HL-60 (cell line): Measurements from ENCODE around the gene LIPG.
"Not testable (repeated sequence)": the region's sequence is repeated elsewhere in the genome, so short reads cannot be mapped to it uniquely, and the experiment has no call there.

Experiments
- DNase-seq, 2 experiments: peaks; one replicate each; pipeline ENCODE4 v3.0.0-alpha.2; 2010 to 2020; ENCODE audit warnings: low read depth in 1 of 2, low spot score in 1 of 2
- H3K27ac ChIP-seq: fragments of 250-450 bp; sonication (Bioruptor Pico); replicated peaks from 2 replicates; pipeline ENCODE4 v1.5.1; 2020; ENCODE audit warnings: mild to moderate bottlenecking, moderate library complexity
- H3K27me3 ChIP-seq: fragments of 250-450 bp; sonication (Bioruptor Pico); 2 replicates; pipeline ENCODE4 v1.5.1; 2021; ENCODE audit warnings: mild to moderate bottlenecking, moderate library complexity; ENCODE audit not compliant: insufficient read depth, poor library complexity, severe bottlenecking
- H3K4me3 ChIP-seq: replicated peaks from 2 replicates; pipeline ENCODE4 v1.5.1; 2011; ENCODE audit warnings: mild to moderate bottlenecking, control low read depth, low read length; ENCODE audit not compliant: insufficient read depth
- GABPA ChIP-seq: IDR thresholded peaks from 2 replicates; pipeline ENCODE4 v1.6.1; 2012; ENCODE audit warnings: low read depth
- POLR2AphosphoS5 ChIP-seq: IDR thresholded peaks from 2 replicates; pipeline ENCODE4 v1.6.1; 2012; ENCODE audit warnings: low read depth
- SPI1 ChIP-seq: IDR thresholded peaks from 2 replicates; pipeline ENCODE4 v1.6.1; 2012; ENCODE audit warnings: low read depth, mild to moderate bottlenecking, borderline replicate concordance
- TF ChIP-seq, protein P1 (sequence below): IDR thresholded peaks from 2 replicates; pipeline ENCODE4 v1.6.1; 2012; ENCODE audit warnings: low read depth; ENCODE audit not compliant: insufficient replicate concordance
- TF ChIP-seq, protein P2 (sequence below): IDR thresholded peaks from one replicate; pipeline ENCODE4 v1.5.1; 2011; ENCODE audit warnings: low read length, control low read depth, inconsistent platforms; ENCODE audit not compliant: insufficient read depth

The LIPG gene

GRCh38 chr18:49570836-49571235 lies 9.0 kb downstream of the LIPG start:
- Histone ChIP-seq H3K4me3 (no peak overlapping the region), H3K27ac (no peak overlapping the region), H3K27me3 (peaks cover 11% of the 10 kb centered on the region)
- TF ChIP-seq GABPA (no peak), POLR2AphosphoS5 (no peak), SPI1 (no peak)
- TF ChIP-seq, protein P1, sequence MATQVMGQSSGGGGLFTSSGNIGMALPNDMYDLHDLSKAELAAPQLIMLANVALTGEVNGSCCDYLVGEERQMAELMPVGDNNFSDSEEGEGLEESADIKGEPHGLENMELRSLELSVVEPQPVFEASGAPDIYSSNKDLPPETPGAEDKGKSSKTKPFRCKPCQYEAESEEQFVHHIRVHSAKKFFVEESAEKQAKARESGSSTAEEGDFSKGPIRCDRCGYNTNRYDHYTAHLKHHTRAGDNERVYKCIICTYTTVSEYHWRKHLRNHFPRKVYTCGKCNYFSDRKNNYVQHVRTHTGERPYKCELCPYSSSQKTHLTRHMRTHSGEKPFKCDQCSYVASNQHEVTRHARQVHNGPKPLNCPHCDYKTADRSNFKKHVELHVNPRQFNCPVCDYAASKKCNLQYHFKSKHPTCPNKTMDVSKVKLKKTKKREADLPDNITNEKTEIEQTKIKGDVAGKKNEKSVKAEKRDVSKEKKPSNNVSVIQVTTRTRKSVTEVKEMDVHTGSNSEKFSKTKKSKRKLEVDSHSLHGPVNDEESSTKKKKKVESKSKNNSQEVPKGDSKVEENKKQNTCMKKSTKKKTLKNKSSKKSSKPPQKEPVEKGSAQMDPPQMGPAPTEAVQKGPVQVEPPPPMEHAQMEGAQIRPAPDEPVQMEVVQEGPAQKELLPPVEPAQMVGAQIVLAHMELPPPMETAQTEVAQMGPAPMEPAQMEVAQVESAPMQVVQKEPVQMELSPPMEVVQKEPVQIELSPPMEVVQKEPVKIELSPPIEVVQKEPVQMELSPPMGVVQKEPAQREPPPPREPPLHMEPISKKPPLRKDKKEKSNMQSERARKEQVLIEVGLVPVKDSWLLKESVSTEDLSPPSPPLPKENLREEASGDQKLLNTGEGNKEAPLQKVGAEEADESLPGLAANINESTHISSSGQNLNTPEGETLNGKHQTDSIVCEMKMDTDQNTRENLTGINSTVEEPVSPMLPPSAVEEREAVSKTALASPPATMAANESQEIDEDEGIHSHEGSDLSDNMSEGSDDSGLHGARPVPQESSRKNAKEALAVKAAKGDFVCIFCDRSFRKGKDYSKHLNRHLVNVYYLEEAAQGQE, result no peak
- TF ChIP-seq, protein P2, sequence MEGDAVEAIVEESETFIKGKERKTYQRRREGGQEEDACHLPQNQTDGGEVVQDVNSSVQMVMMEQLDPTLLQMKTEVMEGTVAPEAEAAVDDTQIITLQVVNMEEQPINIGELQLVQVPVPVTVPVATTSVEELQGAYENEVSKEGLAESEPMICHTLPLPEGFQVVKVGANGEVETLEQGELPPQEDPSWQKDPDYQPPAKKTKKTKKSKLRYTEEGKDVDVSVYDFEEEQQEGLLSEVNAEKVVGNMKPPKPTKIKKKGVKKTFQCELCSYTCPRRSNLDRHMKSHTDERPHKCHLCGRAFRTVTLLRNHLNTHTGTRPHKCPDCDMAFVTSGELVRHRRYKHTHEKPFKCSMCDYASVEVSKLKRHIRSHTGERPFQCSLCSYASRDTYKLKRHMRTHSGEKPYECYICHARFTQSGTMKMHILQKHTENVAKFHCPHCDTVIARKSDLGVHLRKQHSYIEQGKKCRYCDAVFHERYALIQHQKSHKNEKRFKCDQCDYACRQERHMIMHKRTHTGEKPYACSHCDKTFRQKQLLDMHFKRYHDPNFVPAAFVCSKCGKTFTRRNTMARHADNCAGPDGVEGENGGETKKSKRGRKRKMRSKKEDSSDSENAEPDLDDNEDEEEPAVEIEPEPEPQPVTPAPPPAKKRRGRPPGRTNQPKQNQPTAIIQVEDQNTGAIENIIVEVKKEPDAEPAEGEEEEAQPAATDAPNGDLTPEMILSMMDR, result no peak
- no peak for DNase-seq

- Histone ChIP-seq H3K4me3 (no peak overlapping the region), H3K27ac (no peak overlapping the region), H3K27me3 (peaks cover 6% of the 10 kb centered on the region)
- DNase-seq, result no peak
- TF ChIP-seq, protein P2, result no peak
- TF ChIP-seq POLR2AphosphoS5, result no peak
- TF ChIP-seq, protein P1, result no peak
- no peak for TF ChIP-seq GABPA
- TF ChIP-seq SPI1, result no peak
Observed at GRCh38 chr18:49572611-49573345, 10.9 kb downstream of the LIPG start.

- no peak for DNase-seq
- TF ChIP-seq GABPA (no peak), POLR2AphosphoS5 (no peak)
- TF ChIP-seq, protein P2, result no peak
- TF ChIP-seq, protein P1, result no peak
- H3K27ac ChIP-seq, result no peak overlapping the region
- H3K4me3 ChIP-seq, result no peak overlapping the region
- peaks cover 6% of the 10 kb centered on the region for H3K27me3 ChIP-seq
Observed at GRCh38 chr18:49573835-49574234, 12.0 kb downstream of the LIPG start.

- DNase-seq, H3K4me3 ChIP-seq: not testable (repeated sequence)
Observed at GRCh38 chr18:49579041-49579440, 17.2 kb downstream of the LIPG start.

GRCh38 chr18:49579583-49579982 lies 17.7 kb downstream of the LIPG start:
- H3K4me3 ChIP-seq, DNase-seq, H3K27me3 ChIP-seq, H3K27ac ChIP-seq: not testable (repeated sequence)

More at GRCh38 chr18:49579041-49579440, 17.2 kb downstream of the LIPG start:
- H3K27ac ChIP-seq, H3K27me3 ChIP-seq: not testable (repeated sequence)
